Peyer's patch (tissue), 4 donors: ENCODE measurements around the gene ACADVL. TPM values are rescaled to one million over a fixed set of nuclear protein-coding genes. Genes with fewer than 3 reads are reported as not detected.

Experiments
- DNase-seq, 3 donors: peaks; one replicate each; pipeline ENCODE4 v3.0.0-alpha.2; 2017 to 2019
- H3K27ac ChIP-seq, 4 donors: fragments of 200-600 bp; sonication (generic); one replicate each; pipeline ENCODE4 v1.5.1; 2016 to 2019
- H3K27me3 ChIP-seq, 2 donors: fragments of 200-600 bp; sonication (generic); one replicate each; pipeline ENCODE4 v1.5.1; 2019
- H3K36me3 ChIP-seq, 3 donors: fragments of 200-600 bp; sonication (generic); one replicate each; pipeline ENCODE4 v1.5.1; 2016 to 2019
- H3K4me1 ChIP-seq, 4 donors: fragments of 200-600 bp; sonication (generic); one replicate each; pipeline ENCODE4 v1.5.1; 2016 to 2019
- H3K4me3 ChIP-seq, 4 donors: fragments of 200-600 bp; sonication (generic); 1 replicate in 3 of 4; 2 replicates in 1 of 4; pipeline ENCODE4 v1.5.1; 2016 to 2019; ENCODE audit warnings: mild to moderate bottlenecking in 1 of 4
- H3K9me3 ChIP-seq, 4 donors: fragments of 200-600 bp; sonication (generic); one replicate each; pipeline ENCODE4 v1.5.1; 2016 to 2019; ENCODE audit warnings: mild to moderate bottlenecking in 1 of 4
- POLR2A ChIP-seq, 2 donors: fragments of 450-650 bp; IDR thresholded peaks; one replicate each; pipeline ENCODE4 v1.5.1; 2017; ENCODE audit warnings: antibody characterized with exemption in 2 of 2, mild to moderate bottlenecking in 2 of 2, moderate library complexity in 2 of 2
- total RNA-seq, 4 donors: library from RNA; depleted of rRNA; stranded (reverse); fragments of >200 nt; gene quantifications; one replicate each; pipeline ENCODE4 v1.1.0, GENCODE V29; 2016
- TF ChIP-seq, protein P1 (sequence below), 6 experiments: fragments of 450-650 bp in 4 of 6; fragments of 200-600 bp in 2 of 6; sonication (generic) in 1 of 6; IDR thresholded peaks; one replicate each; pipeline ENCODE4 v1.5.1; 2017 to 2019; ENCODE audit warnings: antibody characterized with exemption in 6 of 6, mild to moderate bottlenecking in 3 of 6, moderate library complexity in 1 of 6

Gene ACADVL
- total RNA-seq, 4 donors from 2014 or later, result 1,292 to 4,167 (median 1,553) TPM

DNA sequence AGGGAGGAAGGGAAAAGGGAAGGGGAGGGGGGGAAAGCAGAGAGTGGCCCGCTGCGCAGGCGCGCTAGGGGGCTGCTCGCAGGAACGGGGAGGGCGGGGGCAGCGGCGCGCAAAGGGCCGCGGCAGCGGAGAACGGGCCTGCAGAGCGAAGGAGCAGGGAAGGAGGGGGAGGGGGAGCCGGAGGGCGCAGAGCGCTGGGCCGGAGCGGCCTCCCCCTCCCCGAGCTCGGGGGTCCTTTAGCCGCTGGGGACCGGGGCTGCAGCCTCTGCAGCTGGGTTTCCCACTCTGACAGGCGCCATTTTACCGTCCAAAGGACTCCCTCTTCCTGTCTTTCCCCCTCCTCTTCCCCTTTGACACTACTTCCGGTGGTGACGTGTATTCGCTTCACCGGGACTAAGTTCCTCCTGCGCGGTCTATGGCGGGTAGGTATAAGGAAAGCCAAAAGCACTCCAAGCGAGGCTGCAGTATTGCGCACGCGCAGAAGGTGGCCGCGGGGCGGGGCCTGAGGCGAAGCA lies 32.0 kb downstream of the ACADVL start, which contains the start of gene CTDNEP1:
Gene CTDNEP1, minus strand, starts transcription at position 74 of the 515 bp plus-strand sequence. CDS start 438 bp downstream, outside the sequence.
- Histone ChIP-seq H3K27me3 (no peaks in the 10 kb centered on the region), H3K27ac (peak within 1 kb of the TSS; percentile 98 to 100 (median 98)), H3K9me3 (no peaks in the 10 kb centered on the region), H3K36me3 (peaks cover 0 to 30% (median 0%) of the 10 kb centered on the region in 3 donors), H3K4me3 (peak within 1 kb of the TSS; percentile 82 to 100 (median 88)), H3K4me1 (peaks cover 0 to 34% (median 16%) of the 10 kb centered on the region in 4 donors)
- peak in 1 of 2 donors; percentile 78 for TF ChIP-seq POLR2A (IDR thresholded peaks at IDR 0.05)
- TF ChIP-seq, protein P1, sequence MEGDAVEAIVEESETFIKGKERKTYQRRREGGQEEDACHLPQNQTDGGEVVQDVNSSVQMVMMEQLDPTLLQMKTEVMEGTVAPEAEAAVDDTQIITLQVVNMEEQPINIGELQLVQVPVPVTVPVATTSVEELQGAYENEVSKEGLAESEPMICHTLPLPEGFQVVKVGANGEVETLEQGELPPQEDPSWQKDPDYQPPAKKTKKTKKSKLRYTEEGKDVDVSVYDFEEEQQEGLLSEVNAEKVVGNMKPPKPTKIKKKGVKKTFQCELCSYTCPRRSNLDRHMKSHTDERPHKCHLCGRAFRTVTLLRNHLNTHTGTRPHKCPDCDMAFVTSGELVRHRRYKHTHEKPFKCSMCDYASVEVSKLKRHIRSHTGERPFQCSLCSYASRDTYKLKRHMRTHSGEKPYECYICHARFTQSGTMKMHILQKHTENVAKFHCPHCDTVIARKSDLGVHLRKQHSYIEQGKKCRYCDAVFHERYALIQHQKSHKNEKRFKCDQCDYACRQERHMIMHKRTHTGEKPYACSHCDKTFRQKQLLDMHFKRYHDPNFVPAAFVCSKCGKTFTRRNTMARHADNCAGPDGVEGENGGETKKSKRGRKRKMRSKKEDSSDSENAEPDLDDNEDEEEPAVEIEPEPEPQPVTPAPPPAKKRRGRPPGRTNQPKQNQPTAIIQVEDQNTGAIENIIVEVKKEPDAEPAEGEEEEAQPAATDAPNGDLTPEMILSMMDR (IDR thresholded peaks at IDR 0.05), result no peak
- peak; percentile 96 to 99 (median 98) for DNase-seq

DNA sequence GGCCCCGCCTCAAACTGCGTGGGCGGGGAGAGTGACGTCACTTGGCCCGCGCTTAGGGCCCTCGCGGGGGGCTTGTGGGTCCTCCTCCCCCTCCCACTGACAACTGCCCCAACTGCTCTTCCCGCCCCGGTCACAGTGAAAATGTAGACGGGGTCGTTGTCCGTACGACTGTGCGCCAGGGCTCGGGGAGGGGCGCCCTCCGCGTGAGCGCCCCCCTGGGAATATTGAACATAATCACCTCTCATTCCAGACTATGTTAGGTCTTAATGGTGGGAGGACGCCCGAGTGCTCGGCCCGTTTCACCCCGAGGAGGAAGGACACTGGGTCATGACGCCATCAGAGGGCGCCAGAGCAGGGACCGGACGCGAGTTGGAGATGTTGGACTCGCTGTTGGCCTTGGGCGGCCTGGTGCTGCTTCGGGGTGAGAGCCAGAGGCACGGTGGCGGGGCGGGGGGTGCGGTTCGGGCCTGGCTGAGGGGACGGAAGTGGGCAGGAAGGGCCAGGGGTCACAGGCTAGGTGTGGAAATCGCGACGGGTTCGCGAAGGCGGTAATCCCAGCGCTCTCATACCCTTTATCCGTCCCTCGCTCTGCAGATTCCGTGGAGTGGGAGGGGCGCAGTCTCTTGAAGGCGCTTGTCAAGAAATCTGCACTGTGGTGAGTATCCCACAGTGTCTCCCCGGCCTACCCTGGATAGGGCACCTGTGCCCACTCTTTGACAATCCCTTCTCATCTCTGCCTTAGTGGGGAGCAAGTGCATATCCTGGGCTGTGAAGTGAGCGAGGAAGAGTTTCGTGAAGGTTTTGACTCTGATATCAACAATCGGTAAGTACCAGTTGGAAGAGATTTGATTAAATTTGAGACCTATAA lies 32.7 kb downstream of the ACADVL start, which contains the start of gene ELP5:
Gene ELP5, plus strand, starts transcription at position 40 of the 868 bp plus-strand sequence. Its CDS starts 336 bp downstream, at position 376.
- peak; percentile 93 to 98 (median 97) for DNase-seq
- H3K27ac ChIP-seq, result peak within 1 kb of the TSS; percentile 98 to 100 (median 98)
- peak within 1 kb of the TSS; percentile 82 to 100 (median 88) for H3K4me3 ChIP-seq
- H3K36me3 ChIP-seq, result peaks cover 0 to 30% (median 0%) of the 10 kb centered on the region in 3 donors
- no peaks in the 10 kb centered on the region for H3K9me3 ChIP-seq
- H3K27me3 ChIP-seq, result no peaks in the 10 kb centered on the region
- peak; percentile 66 to 77 for TF ChIP-seq POLR2A (IDR thresholded peaks at IDR 0.05)
- TF ChIP-seq, protein P1 (IDR thresholded peaks at IDR 0.05), result peak in 5 of 6 experiments; percentile 22 to 54 (median 37)
- peaks cover 0 to 37% (median 16%) of the 10 kb centered on the region in 4 donors for H3K4me1 ChIP-seq

DNA sequence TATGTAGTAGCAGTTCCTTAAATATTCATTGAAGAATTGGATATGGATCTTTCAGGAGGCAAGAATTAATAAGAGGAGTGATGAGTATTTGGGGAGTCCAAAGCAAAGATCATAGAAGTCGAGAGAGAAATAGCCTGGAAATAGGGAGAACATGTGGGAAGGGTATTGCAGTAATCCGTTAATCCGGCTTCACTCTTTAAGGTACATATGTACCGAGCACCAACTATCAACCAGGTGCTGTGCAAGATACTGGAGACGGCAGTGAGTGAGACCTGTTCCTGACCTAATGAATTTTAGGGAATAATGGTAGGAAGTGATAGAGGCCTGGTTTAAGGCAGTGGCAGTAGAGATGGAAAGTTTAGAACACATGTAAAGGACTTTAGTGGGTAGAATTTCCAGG lies 33.3 kb downstream of the ACADVL start:
- Histone ChIP-seq H3K4me1 (peaks cover 0 to 37% (median 16%) of the 10 kb centered on the region in 4 donors), H3K9me3 (no peaks in the 10 kb centered on the region), H3K27me3 (no peaks in the 10 kb centered on the region), H3K4me3 (peak overlapping the region; percentile 82 to 100 (median 88)), H3K36me3 (peaks cover 0 to 32% (median 0%) of the 10 kb centered on the region in 3 donors), H3K27ac (peak overlapping the region; percentile 98 to 100 (median 98))
- DNase-seq, result no peak
- TF ChIP-seq, protein P1 (IDR thresholded peaks at IDR 0.05), result no peak
- TF ChIP-seq POLR2A (IDR thresholded peaks at IDR 0.05), result no peak

DNA sequence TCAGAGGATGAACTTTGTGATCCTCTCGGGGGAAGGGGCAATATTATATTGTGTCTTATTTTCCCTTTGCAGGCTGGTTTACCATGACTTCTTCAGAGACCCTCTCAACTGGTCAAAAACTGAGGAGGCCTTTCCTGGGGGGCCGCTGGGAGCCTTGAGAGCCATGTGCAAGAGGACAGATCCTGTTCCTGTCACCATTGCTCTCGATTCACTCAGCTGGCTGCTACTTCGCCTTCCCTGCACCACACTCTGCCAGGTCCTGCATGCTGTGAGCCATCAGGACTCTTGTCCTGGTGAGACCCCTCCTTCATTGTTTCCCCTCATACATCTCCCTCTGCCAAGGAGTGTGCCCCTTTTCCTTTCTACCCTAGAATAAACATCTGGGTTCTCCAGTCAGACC lies 34.8 kb downstream of the ACADVL start:
- no peaks in the 10 kb centered on the region for H3K9me3 ChIP-seq
- H3K27me3 ChIP-seq, result no peaks in the 10 kb centered on the region
- peaks cover 0 to 26% (median 11%) of the 10 kb centered on the region in 4 donors for H3K4me1 ChIP-seq
- no peak overlapping the region for H3K27ac ChIP-seq
- no peak overlapping the region for H3K4me3 ChIP-seq
- no peak for DNase-seq
- TF ChIP-seq, protein P1 (IDR thresholded peaks at IDR 0.05), result no peak
- TF ChIP-seq POLR2A (IDR thresholded peaks at IDR 0.05), result no peak
- peaks cover 0 to 34% (median 0%) of the 10 kb centered on the region in 3 donors for H3K36me3 ChIP-seq

DNA sequence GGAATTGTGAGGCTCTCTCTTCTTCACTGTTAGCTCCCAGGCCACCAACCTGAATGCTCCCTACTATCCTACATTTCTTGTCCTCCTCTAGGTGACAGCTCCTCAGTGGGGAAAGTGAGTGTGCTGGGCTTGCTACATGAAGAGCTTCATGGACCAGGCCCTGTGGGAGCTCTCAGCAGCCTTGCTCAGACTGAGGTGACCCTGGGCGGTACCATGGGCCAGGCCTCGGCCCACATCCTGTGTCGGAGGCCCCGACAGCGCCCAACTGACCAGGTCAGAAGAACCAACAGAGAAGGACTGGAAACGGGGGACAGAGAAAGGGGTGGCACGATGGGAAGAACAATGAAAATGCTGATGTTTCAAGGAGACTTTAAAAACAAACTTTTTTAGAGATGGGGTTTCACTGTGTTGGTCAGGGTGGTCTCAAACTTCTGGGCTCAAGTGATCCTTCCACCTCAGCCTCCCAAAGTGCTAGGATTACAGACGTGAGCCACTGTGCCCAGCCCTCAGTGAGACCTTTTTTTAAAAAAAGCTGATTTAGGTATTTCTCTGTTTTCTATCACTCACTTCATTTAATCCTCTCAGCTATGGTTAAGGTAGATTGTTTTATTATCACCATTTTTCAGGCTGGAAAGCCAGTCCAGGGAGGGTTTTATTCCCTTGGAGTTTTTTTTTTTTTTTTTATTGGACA lies 37.2 kb downstream of the ACADVL start:
- DNase-seq, result no peak
- Histone ChIP-seq H3K27ac (peak overlapping the region in 3 of 4 donors; percentile 53 to 99 (median 82)), H3K9me3 (no peaks in the 10 kb centered on the region), H3K27me3 (peaks cover 0 to 3% of the 10 kb centered on the region in 2 donors), H3K4me3 (no peak overlapping the region), H3K4me1 (peaks cover 0 to 27% (median 7%) of the 10 kb centered on the region in 4 donors), H3K36me3 (peaks cover 0 to 47% (median 0%) of the 10 kb centered on the region in 3 donors)
- TF ChIP-seq POLR2A (IDR thresholded peaks at IDR 0.05), result no peak
- TF ChIP-seq, protein P1 (IDR thresholded peaks at IDR 0.05), result no peak
